GM10266 (cell line): ENCODE data around the gene SEMA3D.

Experiments
- DNase-seq: peaks from one replicate; pipeline ENCODE4 v3.0.0; 2012; ENCODE audit errors: extremely low spot score
- CTCF ChIP-seq: IDR thresholded peaks from 2 replicates; pipeline ENCODE4 v1.5.1; 2012; ENCODE audit warnings: mild to moderate bottlenecking, low read depth; ENCODE audit not compliant: control insufficient read depth, insufficient read depth; ENCODE audit errors: missing control alignments

The SEMA3D gene

GRCh38 chr7:85091565-85091928, 95.3 kb downstream of the SEMA3D start:
- DNase-seq, result no peak
- TF ChIP-seq CTCF, result no peak

GRCh38 chr7:85090919-85091564, 95.8 kb downstream of the SEMA3D start:
- TF ChIP-seq CTCF, result no peak
- no peak for DNase-seq

GRCh38 chr7:85090143-85090542, 96.7 kb downstream of the SEMA3D start:
- TF ChIP-seq CTCF, result no peak
- DNase-seq, result no peak

GRCh38 chr7:85081846-85082245, 105.0 kb downstream of the SEMA3D start:
- TF ChIP-seq CTCF, result no peak
- no peak for DNase-seq

- no peak for TF ChIP-seq CTCF
- no peak for DNase-seq
These were observed 105.5 kb downstream of the SEMA3D start for GRCh38 chr7:85081392-85081791.

- no peak for DNase-seq
- no peak for TF ChIP-seq CTCF
These were observed 107.4 kb downstream of the SEMA3D start for GRCh38 chr7:85079434-85079833.

- TF ChIP-seq CTCF, result no peak
- DNase-seq, result no peak
These were observed 108.7 kb downstream of the SEMA3D start for GRCh38 chr7:85078181-85078580.
